GM19099 (cell line): ENCODE results near the gene C1orf74.
A peak's percentile ranks its signal among the peaks of the same experiment; 100 is the strongest.

Source experiments
- POLR2A ChIP-seq: IDR thresholded peaks from 3 replicates; pipeline ENCODE4 v1.6.1; 2011; ENCODE audit warnings: low read depth; ENCODE audit not compliant: insufficient read length; ENCODE audit errors: extremely low read depth

The C1orf74 gene

GRCh38 chr1:209784265-209785169 lies at the start of gene C1orf74:
C1orf74 (minus strand) TSS chr1:209784559; CDS start chr1:209783634, 925 bp downstream.
- peak; percentile 97 for TF ChIP-seq POLR2A

- no peak for TF ChIP-seq POLR2A
Observed at GRCh38 chr1:209831615-209832014, 47.3 kb upstream of the C1orf74 start.

- no peak for TF ChIP-seq POLR2A
Observed at GRCh38 chr1:209830722-209831121, 46.4 kb upstream of the C1orf74 start.

- no peak for TF ChIP-seq POLR2A
Observed at GRCh38 chr1:209829716-209830115, 45.4 kb upstream of the C1orf74 start.

GRCh38 chr1:209827384-209828262 lies 43.3 kb upstream of the C1orf74 start, which contains the start of gene UTP25:
UTP25 (plus strand) TSS chr1:209827972; CDS start chr1:209828064, 92 bp downstream.
- TF ChIP-seq POLR2A = peak; percentile 77

GRCh38 chr1:209825591-209826434 lies 41.5 kb upstream of the C1orf74 start:
- no peak for TF ChIP-seq POLR2A

- no peak for TF ChIP-seq POLR2A
Observed at GRCh38 chr1:209823143-209824041, 39.0 kb upstream of the C1orf74 start.

- TF ChIP-seq POLR2A = no peak
Observed at GRCh38 chr1:209822706-209823105, 38.3 kb upstream of the C1orf74 start.

- no peak for TF ChIP-seq POLR2A
Observed at GRCh38 chr1:209820986-209821385, 36.6 kb upstream of the C1orf74 start.

GRCh38 chr1:209819058-209819457 lies 34.7 kb upstream of the C1orf74 start:
- no peak for TF ChIP-seq POLR2A

- no peak for TF ChIP-seq POLR2A
Observed at GRCh38 chr1:209817691-209818090, 33.3 kb upstream of the C1orf74 start.

GRCh38 chr1:209816923-209817322 lies 32.6 kb upstream of the C1orf74 start:
- no peak for TF ChIP-seq POLR2A

- no peak for TF ChIP-seq POLR2A
Observed at GRCh38 chr1:209815931-209816341, 31.6 kb upstream of the C1orf74 start.
